H9 (cell line): Measurements from ENCODE around the gene ARPC5L. TPM values are rescaled to one million over a fixed set of nuclear protein-coding genes. Genes with fewer than 3 reads are reported as not detected.

Experiments used
- DNase-seq: peaks from one replicate; pipeline ENCODE4 v3.0.0-alpha.2; 2017
- H2AFZ ChIP-seq: one replicate; pipeline ENCODE4 v1.6.1; 2013; ENCODE audit warnings: mild to moderate bottlenecking, low read length, control low read depth, moderate library complexity
- H2AK5ac ChIP-seq: 2 replicates; pipeline ENCODE4 v1.6.1; 2013; ENCODE audit warnings: low read length, control low read depth, mixed read lengths; ENCODE audit not compliant: insufficient read length
- H2BK120ac ChIP-seq: one replicate; pipeline ENCODE4 v1.6.1; 2013; ENCODE audit warnings: low read depth, mild to moderate bottlenecking, low read length, control low read depth, inconsistent platforms; ENCODE audit not compliant: poor library complexity, severe bottlenecking
- H2BK12ac ChIP-seq: 2 replicates; pipeline ENCODE4 v1.6.1; 2013; ENCODE audit warnings: low read length, control low read depth, mixed read lengths, low read depth; ENCODE audit not compliant: insufficient read length
- H2BK15ac ChIP-seq: 2 replicates; pipeline ENCODE4 v1.6.1; 2013; ENCODE audit warnings: low read depth, low read length, control low read depth
- H2BK20ac ChIP-seq: one replicate; pipeline ENCODE4 v1.6.1; 2013; ENCODE audit warnings: low read depth, mild to moderate bottlenecking, low read length, control low read depth, inconsistent platforms; ENCODE audit not compliant: poor library complexity, severe bottlenecking
- H2BK5ac ChIP-seq: 2 replicates; pipeline ENCODE4 v1.6.1; 2013; ENCODE audit warnings: low read length, control low read depth, mixed read lengths; ENCODE audit not compliant: insufficient read length
- H3K14ac ChIP-seq: 2 replicates; pipeline ENCODE4 v1.6.1; 2013; ENCODE audit warnings: low read length, control low read depth; ENCODE audit not compliant: insufficient read depth
- H3K18ac ChIP-seq: 2 replicates; pipeline ENCODE4 v1.6.1; 2013; ENCODE audit warnings: low read depth, mild to moderate bottlenecking, mixed read lengths, low read length, control low read depth; ENCODE audit not compliant: insufficient read length
- H3K23ac ChIP-seq: 2 replicates; pipeline ENCODE4 v1.6.1; 2013; ENCODE audit warnings: low read length, control low read depth, mixed read lengths, low read depth; ENCODE audit not compliant: insufficient read length
- H3K23me2 ChIP-seq: 2 replicates; pipeline ENCODE4 v1.6.1; 2013; ENCODE audit warnings: low read depth, mild to moderate bottlenecking, mixed read lengths, low read length, control low read depth; ENCODE audit not compliant: insufficient read length, poor library complexity, severe bottlenecking
- H3K27ac ChIP-seq: 2 replicates; pipeline ENCODE4 v1.5.1; 2013; ENCODE audit warnings: low read length, control low read depth, mixed read lengths, low read depth; ENCODE audit not compliant: insufficient read length
- H3K27me3 ChIP-seq: 2 replicates; pipeline ENCODE4 v1.6.1; 2013; ENCODE audit warnings: low read length, control low read depth, inconsistent platforms; ENCODE audit not compliant: insufficient read depth
- H3K4ac ChIP-seq: 2 replicates; pipeline ENCODE4 v1.6.1; 2013; ENCODE audit warnings: low read depth, mild to moderate bottlenecking, control low read depth, inconsistent platforms, low read length, moderate library complexity
- H3K4me1 ChIP-seq: 2 replicates; pipeline ENCODE4 v1.6.1; 2013; ENCODE audit warnings: low read length, control low read depth, inconsistent platforms; ENCODE audit not compliant: insufficient read depth
- H3K4me2 ChIP-seq: 2 replicates; pipeline ENCODE4 v1.6.1; 2013; ENCODE audit warnings: low read length, control low read depth, mixed read lengths; ENCODE audit not compliant: insufficient read length, insufficient read depth
- H3K56ac ChIP-seq: 2 replicates; pipeline ENCODE4 v1.6.1; 2013; ENCODE audit warnings: low read depth, mild to moderate bottlenecking, mixed read lengths, low read length, control low read depth; ENCODE audit not compliant: insufficient read length
- H3K79me1 ChIP-seq: 2 replicates; pipeline ENCODE4 v1.6.1; 2013; ENCODE audit warnings: low read depth, mild to moderate bottlenecking, moderate library complexity, low read length, control low read depth, inconsistent platforms; ENCODE audit not compliant: insufficient read depth, poor library complexity, severe bottlenecking
- H3K79me2 ChIP-seq: 2 replicates; pipeline ENCODE4 v1.6.1; 2013; ENCODE audit warnings: low read length, control low read depth, inconsistent platforms; ENCODE audit not compliant: insufficient read depth
- H3K9ac ChIP-seq: 2 replicates; pipeline ENCODE4 v1.6.1; 2013; ENCODE audit warnings: low read length, control low read depth, mixed read lengths; ENCODE audit not compliant: insufficient read length; ENCODE audit errors: extremely low read depth
- H3K9me3 ChIP-seq: one replicate; pipeline ENCODE4 v1.6.1; 2013; ENCODE audit warnings: low read depth, low read length, inconsistent platforms; ENCODE audit not compliant: control insufficient read depth
- H3T11ph ChIP-seq: one replicate; pipeline ENCODE4 v1.6.1; 2013; ENCODE audit warnings: mild to moderate bottlenecking, low read length, control low read depth, inconsistent platforms
- H4K20me1 ChIP-seq: one replicate; pipeline ENCODE4 v1.6.1; 2013; ENCODE audit not compliant: control insufficient read depth, insufficient read length, insufficient read depth
- H4K5ac ChIP-seq: 2 replicates; pipeline ENCODE4 v1.6.1; 2013; ENCODE audit warnings: low read depth, mild to moderate bottlenecking, mixed read lengths, low read length, control low read depth; ENCODE audit not compliant: insufficient read length
- H4K8ac ChIP-seq: replicated peaks from 2 replicates; pipeline ENCODE4 v1.6.1; 2013; ENCODE audit warnings: low read length, control low read depth, mixed read lengths, low read depth; ENCODE audit not compliant: insufficient read length
- H4K91ac ChIP-seq: 2 replicates; pipeline ENCODE4 v1.6.1; 2013; ENCODE audit warnings: low read depth, mild to moderate bottlenecking, moderate library complexity, mixed read lengths, low read length, control low read depth; ENCODE audit not compliant: insufficient read length
- H3K27ac Mint-ChIP-seq, 3 experiments: 2 replicates in 2 of 3; 3 replicates in 1 of 3; pipeline ENCODE4 v1.8.0; 2020 to 2021; ENCODE audit warnings: mixed read lengths in 3 of 3, mild to moderate bottlenecking in 1 of 3, moderate library complexity in 1 of 3
- H3K27me3 Mint-ChIP-seq: 2 replicates; pipeline ENCODE4 v1.8.0; 2021; ENCODE audit warnings: low read depth, mild to moderate bottlenecking, moderate library complexity, mixed read lengths
- H3K36me3 Mint-ChIP-seq, 3 experiments: 2 replicates in 2 of 3; 3 replicates in 1 of 3; pipeline ENCODE4 v1.8.0; 2020 to 2021; ENCODE audit warnings: low read depth in 3 of 3, mixed read lengths in 3 of 3; ENCODE audit not compliant: insufficient read depth in 1 of 3
- H3K4me1 Mint-ChIP-seq, 2 experiments: 2 replicates each; pipeline ENCODE4 v1.8.0; 2020; ENCODE audit warnings: mixed read lengths in 2 of 2
- H3K4me3 Mint-ChIP-seq, 2 experiments: 2 replicates in 1 of 2; 3 replicates in 1 of 2; pipeline ENCODE4 v1.8.0; 2020 to 2021; ENCODE audit warnings: mild to moderate bottlenecking in 2 of 2, mixed read lengths in 2 of 2, moderate library complexity in 1 of 2
- H3K9me3 Mint-ChIP-seq, 2 experiments: 2 replicates in 1 of 2; 3 replicates in 1 of 2; pipeline ENCODE4 v1.8.0; 2020; ENCODE audit warnings: mild to moderate bottlenecking in 2 of 2, mixed read lengths in 2 of 2, moderate library complexity in 1 of 2
- WGBS: extraction: QIAGEN DNeasy Blood & Tissue Kit; methylation state at CpG from one replicate; pipeline ENCODE4 v1.1.7; 2013; ENCODE audit warnings: missing lambda C conversion rate, low lambda C conversion rate, mixed read lengths; ENCODE audit not compliant: insufficient read length; ENCODE audit errors: extremely low coverage; 5-methylcytosine and 5-hydroxymethylcytosine counted together
- total RNA-seq: library from RNA; stranded (reverse); gene quantifications from 2 replicates; pipeline ENCODE4 v1.2.1, GENCODE V29; 2021
- TF ChIP-seq, protein P1 (sequence below): fragments of 200-600 bp; sonication (generic); conservative IDR thresholded peaks from 3 replicates; pipeline ENCODE4 v1.8.0; 2021; ENCODE audit warnings: antibody characterized with exemption, mild to moderate bottlenecking

The ARPC5L gene
- total RNA-seq, 1 experiment from 2014 or later = 67.7 TPM

- Histone ChIP-seq H3K23ac (no peak overlapping the region), H3K56ac (no peak overlapping the region), H4K91ac (no peak overlapping the region), H2BK120ac (no peak overlapping the region), H4K8ac (no peak overlapping the region), H3K4ac (no peak overlapping the region), H3K27ac (no peak overlapping the region), H3K4me2 (no peak overlapping the region), H3K4me1 (0 out of 2 replicates have a peak, but pooled peaks cover 2% of the 10 kb centered on the region), H3K18ac (no peak overlapping the region), H2BK15ac (no peak overlapping the region), H4K5ac (no peak overlapping the region), H3K9ac (no peak overlapping the region), H3K79me1 (no peaks in the 10 kb centered on the region), H3K9me3 (no peaks in the 10 kb centered on the region), H3K79me2 (no peaks in the 10 kb centered on the region), H3K14ac (no peak overlapping the region), H3T11ph (no peak overlapping the region), H3K23me2 (no peaks in the 10 kb centered on the region), H2AK5ac (no peak overlapping the region), H2BK20ac (no peak overlapping the region), H2BK12ac (no peak overlapping the region), H2AFZ (no peak overlapping the region), H3K27me3 (no peaks in the 10 kb centered on the region), H2BK5ac (no peak overlapping the region), H4K20me1 (no peaks in the 10 kb centered on the region)
- H3K36me3 Mint-ChIP-seq = no peaks in the 10 kb centered on the region
- WGBS = no CpG with 5 or more reads among the region's 12 CpGs
- no peaks in the 10 kb centered on the region for H3K27me3 Mint-ChIP-seq
- peak overlapping the region in 1 of 3 experiments; percentile 49; a peak in 2 of 7 replicates for H3K27ac Mint-ChIP-seq
- H3K4me1 Mint-ChIP-seq = peaks cover 0 to 12% of the 10 kb centered on the region in 2 experiments; a peak in 2 of 4 replicates
- DNase-seq = no peak
- H3K4me3 Mint-ChIP-seq = no peak overlapping the region
- TF ChIP-seq, protein P1, sequence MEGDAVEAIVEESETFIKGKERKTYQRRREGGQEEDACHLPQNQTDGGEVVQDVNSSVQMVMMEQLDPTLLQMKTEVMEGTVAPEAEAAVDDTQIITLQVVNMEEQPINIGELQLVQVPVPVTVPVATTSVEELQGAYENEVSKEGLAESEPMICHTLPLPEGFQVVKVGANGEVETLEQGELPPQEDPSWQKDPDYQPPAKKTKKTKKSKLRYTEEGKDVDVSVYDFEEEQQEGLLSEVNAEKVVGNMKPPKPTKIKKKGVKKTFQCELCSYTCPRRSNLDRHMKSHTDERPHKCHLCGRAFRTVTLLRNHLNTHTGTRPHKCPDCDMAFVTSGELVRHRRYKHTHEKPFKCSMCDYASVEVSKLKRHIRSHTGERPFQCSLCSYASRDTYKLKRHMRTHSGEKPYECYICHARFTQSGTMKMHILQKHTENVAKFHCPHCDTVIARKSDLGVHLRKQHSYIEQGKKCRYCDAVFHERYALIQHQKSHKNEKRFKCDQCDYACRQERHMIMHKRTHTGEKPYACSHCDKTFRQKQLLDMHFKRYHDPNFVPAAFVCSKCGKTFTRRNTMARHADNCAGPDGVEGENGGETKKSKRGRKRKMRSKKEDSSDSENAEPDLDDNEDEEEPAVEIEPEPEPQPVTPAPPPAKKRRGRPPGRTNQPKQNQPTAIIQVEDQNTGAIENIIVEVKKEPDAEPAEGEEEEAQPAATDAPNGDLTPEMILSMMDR = no peak
- H3K9me3 Mint-ChIP-seq = no peaks in the 10 kb centered on the region
Observed at GRCh38 chr9:124820698-124821623, 41.0 kb upstream of the ARPC5L start.
